ENCODE results near the gene TBCD. TPM values are rescaled to one million over a fixed set of nuclear protein-coding genes. Genes with fewer than 3 reads are reported as not detected.
A peak's percentile ranks its signal among the peaks of the same experiment; 100 is the strongest.
"Not testable (repeated sequence)": the region's sequence is repeated elsewhere in the genome, so short reads cannot be mapped to it uniquely, and the experiment has no call there.

Gene TBCD
- total and polyA plus RNA-seq, 12 donors = 41.3 to 107 (median 52.4) TPM

- ATAC-seq (no peak), DNase-seq (no peak)
- 89% methylated on average over 22 to 25 of the region's 25 CpGs for WGBS, 2 donors
- no peak overlapping the region for H3K27ac ChIP-seq
- no peak overlapping the region for H3K4me3 ChIP-seq
- H3K27me3 ChIP-seq = no peaks in the 10 kb centered on the region
- H3K36me3 ChIP-seq = no peaks in the 10 kb centered on the region
- TF ChIP-seq, protein P1, sequence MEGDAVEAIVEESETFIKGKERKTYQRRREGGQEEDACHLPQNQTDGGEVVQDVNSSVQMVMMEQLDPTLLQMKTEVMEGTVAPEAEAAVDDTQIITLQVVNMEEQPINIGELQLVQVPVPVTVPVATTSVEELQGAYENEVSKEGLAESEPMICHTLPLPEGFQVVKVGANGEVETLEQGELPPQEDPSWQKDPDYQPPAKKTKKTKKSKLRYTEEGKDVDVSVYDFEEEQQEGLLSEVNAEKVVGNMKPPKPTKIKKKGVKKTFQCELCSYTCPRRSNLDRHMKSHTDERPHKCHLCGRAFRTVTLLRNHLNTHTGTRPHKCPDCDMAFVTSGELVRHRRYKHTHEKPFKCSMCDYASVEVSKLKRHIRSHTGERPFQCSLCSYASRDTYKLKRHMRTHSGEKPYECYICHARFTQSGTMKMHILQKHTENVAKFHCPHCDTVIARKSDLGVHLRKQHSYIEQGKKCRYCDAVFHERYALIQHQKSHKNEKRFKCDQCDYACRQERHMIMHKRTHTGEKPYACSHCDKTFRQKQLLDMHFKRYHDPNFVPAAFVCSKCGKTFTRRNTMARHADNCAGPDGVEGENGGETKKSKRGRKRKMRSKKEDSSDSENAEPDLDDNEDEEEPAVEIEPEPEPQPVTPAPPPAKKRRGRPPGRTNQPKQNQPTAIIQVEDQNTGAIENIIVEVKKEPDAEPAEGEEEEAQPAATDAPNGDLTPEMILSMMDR (IDR thresholded peaks at IDR 0.05) = no peak
- H3K9me3 ChIP-seq = no peaks in the 10 kb centered on the region
- intact Hi-C loops (cut with DNase I) = loop anchor here in 3 of 10 donors (5.0 kb wide), 1 partner anchor 183 kb away; no protein-coding TSS in a partner anchor
- peaks cover 3 to 16% (median 11%) of the 10 kb centered on the region in 9 donors for H3K4me1 ChIP-seq
Measured at GRCh38 chr17:82964851-82965341, 213.0 kb downstream of the TBCD start.

DNA sequence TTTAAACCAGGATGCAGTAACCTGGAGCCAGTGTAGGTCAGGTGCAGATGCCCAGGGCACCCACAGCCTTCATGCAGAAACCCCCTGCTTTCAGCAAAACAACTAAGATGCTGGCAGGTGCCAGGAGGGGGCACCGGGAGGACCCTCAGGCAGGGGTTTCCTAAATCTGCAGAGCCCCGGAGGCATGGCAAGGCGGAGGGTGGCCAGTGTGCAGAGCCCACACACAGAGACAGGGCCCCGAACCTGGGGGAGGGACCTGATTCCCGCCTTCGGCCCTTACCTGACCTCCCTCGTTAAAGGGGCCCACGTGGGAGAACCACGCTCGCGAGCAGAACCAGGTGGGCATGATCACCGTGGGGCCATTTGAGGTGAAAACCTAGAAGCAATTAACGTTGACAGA is 213.5 kb downstream of the TBCD start:
- WGBS, 2 donors = 93 to 94% methylated on average over 13 of the region's 13 CpGs
- Histone ChIP-seq H3K4me3 (no peak overlapping the region), H3K27me3 (no peaks in the 10 kb centered on the region), H3K36me3 (no peaks in the 10 kb centered on the region), H3K27ac (no peak overlapping the region), H3K4me1 (peaks cover 3 to 16% (median 11%) of the 10 kb centered on the region in 9 donors), H3K9me3 (no peaks in the 10 kb centered on the region)
- TF ChIP-seq, protein P1 (IDR thresholded peaks at IDR 0.05) = no peak
- intact Hi-C loops (cut with DNase I) = no loop called here
- ATAC-seq (no peak), DNase-seq (no peak)

GRCh38 chr17:82966415-82966814 is 214.6 kb downstream of the TBCD start:
- no peak for DNase-seq
- TF ChIP-seq, protein P1 (IDR thresholded peaks at IDR 0.05) = no peak

GRCh38 chr17:82967268-82968032 is 215.6 kb downstream of the TBCD start:
- DNase-seq (no peak), ATAC-seq (no peak)
- Histone ChIP-seq H3K4me1 (peaks cover 3 to 16% (median 11%) of the 10 kb centered on the region in 9 donors), H3K27ac (no peak overlapping the region), H3K36me3 (no peaks in the 10 kb centered on the region), H3K27me3 (no peaks in the 10 kb centered on the region), H3K9me3 (no peaks in the 10 kb centered on the region), H3K4me3 (no peak overlapping the region)
- 92 to 94% methylated on average over 18 of the region's 18 CpGs for WGBS, 2 donors
- intact Hi-C loops (cut with DNase I) = no loop called here
- TF ChIP-seq, protein P1 (IDR thresholded peaks at IDR 0.05) = no peak

More at GRCh38 chr17:82966415-82966814, 214.6 kb downstream of the TBCD start:
- Histone ChIP-seq H3K27ac (no peak overlapping the region), H3K9me3 (no peaks in the 10 kb centered on the region), H3K36me3 (no peaks in the 10 kb centered on the region), H3K4me1 (peaks cover 3 to 16% (median 11%) of the 10 kb centered on the region in 9 donors), H3K4me3 (no peak overlapping the region), H3K27me3 (no peaks in the 10 kb centered on the region)
- WGBS, 2 donors = 94 to 96% methylated on average over 7 of the region's 7 CpGs
- no peak for ATAC-seq
- intact Hi-C loops (cut with DNase I) = no loop called here

DNA sequence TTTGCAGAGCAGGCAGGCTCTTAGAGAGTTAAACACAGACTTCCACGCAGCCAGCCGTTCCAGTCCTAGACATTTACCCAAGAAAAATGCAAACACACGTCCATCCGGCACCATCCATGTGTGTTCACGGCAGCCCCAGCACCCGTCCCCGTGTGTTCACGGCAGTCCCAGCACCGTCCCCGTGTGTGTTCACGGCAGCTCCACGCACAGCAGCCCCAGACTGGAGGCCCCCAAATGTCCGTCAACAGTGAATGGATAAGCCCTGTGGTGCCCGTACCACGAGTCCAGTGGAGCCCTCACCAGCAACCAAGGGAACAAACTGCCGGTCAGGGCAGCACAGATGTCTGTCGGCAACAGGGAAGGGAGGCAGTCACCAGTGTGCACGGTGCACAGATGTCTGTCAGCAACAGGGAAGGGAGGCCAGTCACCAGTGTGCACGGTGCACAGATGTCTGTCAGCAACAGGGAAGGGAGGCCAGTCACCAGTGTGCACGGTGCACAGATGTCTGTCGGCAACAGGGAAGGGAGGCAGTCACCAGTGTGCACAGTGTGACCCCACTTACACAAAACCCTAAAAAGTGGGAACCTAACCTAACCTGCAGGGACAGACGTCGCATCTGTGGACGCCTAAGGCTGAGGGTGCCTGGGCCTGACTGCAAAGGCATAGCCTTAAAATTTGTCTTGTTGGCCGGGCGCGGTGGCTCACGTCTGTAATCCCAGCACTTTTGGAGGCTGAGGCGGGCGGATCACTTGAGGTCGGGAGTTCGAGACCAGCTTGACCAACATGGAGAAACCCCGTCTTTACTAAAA is 216.4 kb downstream of the TBCD start:
- intact Hi-C loops (cut with DNase I); H3K4me3 ChIP-seq; H3K36me3 ChIP-seq; H3K27ac ChIP-seq; DNase-seq; H3K9me3 ChIP-seq; H3K27me3 ChIP-seq: not testable (repeated sequence)
- H3K4me1 ChIP-seq = peaks cover 3 to 10% (median 8%) of the 10 kb centered on the region in 9 donors
- WGBS, 2 donors = 81 to 83% methylated on average over 30 to 33 of the region's 33 CpGs
- ATAC-seq = peak in 1 of 8 donors; percentile 12
